Sigmoid colon (tissue), 7 donors: Measurements from ENCODE around the gene DIP2C. TPM values are rescaled to one million over a fixed set of nuclear protein-coding genes. Genes with fewer than 3 reads are reported as not detected.

Experiments
- DNase-seq: peaks from one replicate; pipeline ENCODE4 v3.0.0-alpha.2; 2019
- H3K27ac ChIP-seq, 4 donors: fragments of 200-600 bp; sonication (generic); one replicate each; pipeline ENCODE4 v1.5.1; 2016 to 2019; ENCODE audit warnings: mild to moderate bottlenecking in 1 of 4
- H3K27me3 ChIP-seq, 3 donors: fragments of 200-600 bp; sonication (generic); one replicate each; pipeline ENCODE4 v1.5.1; 2019; ENCODE audit warnings: mild to moderate bottlenecking in 1 of 3
- H3K36me3 ChIP-seq, 4 donors: fragments of 200-600 bp; sonication (generic); one replicate each; pipeline ENCODE4 v1.5.1; 2016 to 2019
- H3K4me1 ChIP-seq, 4 donors: fragments of 200-600 bp; sonication (generic); one replicate each; pipeline ENCODE4 v1.5.1; 2017 to 2019
- H3K4me3 ChIP-seq, 4 donors: fragments of 200-600 bp; sonication (generic); one replicate each; pipeline ENCODE4 v1.5.1; 2017 to 2019; ENCODE audit warnings: mild to moderate bottlenecking in 2 of 4, moderate library complexity in 1 of 4
- H3K9me3 ChIP-seq, 4 donors: fragments of 200-600 bp in 3 of 4; sonication (generic) in 3 of 4; one replicate each; pipeline versions ENCODE4 v1.5.1 to v1.6.1; 2013 to 2019
- CTCF ChIP-seq, 4 experiments: fragments of 450-650 bp in 3 of 4; fragments of 200-600 bp in 1 of 4; IDR thresholded peaks; one replicate each; pipeline ENCODE4 v1.5.1; 2016 to 2019; ENCODE audit warnings: antibody characterized with exemption in 4 of 4, mild to moderate bottlenecking in 3 of 4, moderate library complexity in 2 of 4
- EP300 ChIP-seq, 4 donors: sonication (generic); formaldehyde crosslinking; IDR thresholded peaks; one replicate each; pipeline ENCODE4 v1.6.1; 2017; ENCODE audit warnings: antibody characterized with exemption in 4 of 4
- POLR2A ChIP-seq, 2 donors: fragments of 450-650 bp; IDR thresholded peaks; one replicate each; pipeline ENCODE4 v1.6.1; 2016; ENCODE audit warnings: antibody characterized with exemption in 2 of 2, mild to moderate bottlenecking in 2 of 2, moderate library complexity in 2 of 2
- POLR2AphosphoS5 ChIP-seq, 4 donors: sonication (generic); formaldehyde crosslinking; IDR thresholded peaks; one replicate each; pipeline ENCODE4 v1.6.1; 2017; ENCODE audit warnings: antibody characterized with exemption in 4 of 4
- WGBS, 2 donors: extraction: QIAGEN DNeasy Blood & Tissue Kit; methylation state at CpG; one replicate each; pipeline ENCODE4 v1.1.7; 2013; 5-methylcytosine and 5-hydroxymethylcytosine counted together
- intact Hi-C: fragments of 100-400 bp; cut with DNase I; formaldehyde crosslinking; loops from one replicate; pipeline ENCODE4 v1.15.1; 2023
- polyA plus RNA-seq, 3 donors: library from polyadenylated mRNA; stranded (reverse); fragments of 200-250 nt; gene quantifications; one replicate each; pipeline ENCODE4 v1.2.3, GENCODE V29; 2013
- total RNA-seq, 4 donors: library from RNA; depleted of rRNA; stranded (reverse); fragments of >200 nt; gene quantifications; one replicate each; pipeline ENCODE4 v1.1.0, GENCODE V29; 2016
- donor health status: healthy with polysubstance abuse.
- donor health status: Bipolar disorder and iron deficiency.
- donor health status: healthy.

DIP2C gene
- total and polyA plus RNA-seq, 7 donors: 1.8 to 67.9 (median 42.1) TPM

- Histone ChIP-seq H3K27ac (peak overlapping the region in 2 of 4 donors; percentile 18 to 20), H3K9me3 (no peaks in the 10 kb centered on the region), H3K36me3 (peaks cover 7 to 75% (median 20%) of the 10 kb centered on the region in 4 donors), H3K4me3 (no peak overlapping the region), H3K27me3 (no peaks in the 10 kb centered on the region), H3K4me1 (peaks cover 0 to 17% (median 9%) of the 10 kb centered on the region in 4 donors)
- intact Hi-C loops: no loop called here
- TF ChIP-seq POLR2A (IDR thresholded peaks at IDR 0.05): no peak
- TF ChIP-seq POLR2AphosphoS5 (IDR thresholded peaks at IDR 0.05): no peak
- TF ChIP-seq EP300 (IDR thresholded peaks at IDR 0.05): no peak
- TF ChIP-seq CTCF (IDR thresholded peaks at IDR 0.05): no peak
- no peak for DNase-seq
- 86 to 92% methylated on average over 9 of the region's 9 CpGs for WGBS, 2 donors
These were observed 447.4 kb downstream of the DIP2C start for GRCh38 chr10:241966-242643.

GRCh38 chr10:241451-241850, 448.0 kb downstream of the DIP2C start:
- H3K27ac ChIP-seq: peak overlapping the region in 2 of 4 donors; percentile 18 to 20
- WGBS, 2 donors: 90 to 96% methylated on average over 6 of the region's 6 CpGs
- intact Hi-C loops: no loop called here

GRCh38 chr10:239109-239508, 450.4 kb downstream of the DIP2C start:
- Histone ChIP-seq H3K27me3 (no peaks in the 10 kb centered on the region), H3K4me1 (peaks cover 0 to 18% (median 12%) of the 10 kb centered on the region in 4 donors), H3K36me3 (peaks cover 7 to 50% (median 14%) of the 10 kb centered on the region in 4 donors), H3K4me3 (no peak overlapping the region), H3K9me3 (no peaks in the 10 kb centered on the region), H3K27ac (no peak overlapping the region)
- 93 to 94% methylated on average over 6 of the region's 6 CpGs for WGBS, 2 donors
- no peak for DNase-seq
- TF ChIP-seq CTCF (IDR thresholded peaks at IDR 0.05) (no peak), POLR2A (IDR thresholded peaks at IDR 0.05) (no peak), EP300 (IDR thresholded peaks at IDR 0.05) (no peak)
- intact Hi-C loops: no loop called here

More at GRCh38 chr10:241451-241850, 448.0 kb downstream of the DIP2C start:
- DNase-seq: no peak
- TF ChIP-seq POLR2AphosphoS5 (IDR thresholded peaks at IDR 0.05) (no peak), EP300 (IDR thresholded peaks at IDR 0.05) (peak in 1 of 4 donors; percentile 15)
- H3K9me3 ChIP-seq: no peaks in the 10 kb centered on the region
- H3K4me1 ChIP-seq: peaks cover 0 to 17% (median 9%) of the 10 kb centered on the region in 4 donors
- H3K36me3 ChIP-seq: peaks cover 7 to 70% (median 14%) of the 10 kb centered on the region in 4 donors
- no peaks in the 10 kb centered on the region for H3K27me3 ChIP-seq
- H3K4me3 ChIP-seq: no peak overlapping the region

GRCh38 chr10:235915-236314, 453.6 kb downstream of the DIP2C start:
- no peaks in the 10 kb centered on the region for H3K27me3 ChIP-seq
- H3K36me3 ChIP-seq: peaks cover 0 to 34% (median 14%) of the 10 kb centered on the region in 4 donors
- peaks cover 0 to 9% (median 2%) of the 10 kb centered on the region in 4 donors for H3K4me1 ChIP-seq
- intact Hi-C loops: no loop called here
- no peak for DNase-seq
- TF ChIP-seq EP300 (IDR thresholded peaks at IDR 0.05): no peak
- H3K27ac ChIP-seq: no peak overlapping the region
- no peaks in the 10 kb centered on the region for H3K9me3 ChIP-seq
- no peak overlapping the region for H3K4me3 ChIP-seq
- WGBS, 2 donors: 84 to 85% methylated on average over 3 of the region's 3 CpGs

- Histone ChIP-seq H3K36me3 (peaks cover 0 to 25% (median 6%) of the 10 kb centered on the region in 4 donors), H3K4me3 (no peak overlapping the region), H3K9me3 (no peaks in the 10 kb centered on the region), H3K27me3 (no peaks in the 10 kb centered on the region), H3K27ac (no peak overlapping the region), H3K4me1 (peaks cover 0 to 8% (median 0%) of the 10 kb centered on the region in 4 donors)
- intact Hi-C loops: no loop called here
- DNase-seq: no peak
- TF ChIP-seq POLR2A (IDR thresholded peaks at IDR 0.05) (no peak), POLR2AphosphoS5 (IDR thresholded peaks at IDR 0.05) (no peak), CTCF (IDR thresholded peaks at IDR 0.05) (no peak), EP300 (IDR thresholded peaks at IDR 0.05) (no peak)
- WGBS, 2 donors: 94 to 96% methylated on average over 9 of the region's 9 CpGs
These were observed 454.6 kb downstream of the DIP2C start for GRCh38 chr10:234708-235406.
